Mesothelial cell of epicardium (in vitro differentiated cells): Measurements from ENCODE around the gene ARHGEF17. TPM values are rescaled to one million over a fixed set of nuclear protein-coding genes. Genes with fewer than 3 reads are reported as not detected.
A peak's percentile ranks its signal among the peaks of the same experiment; 100 is the strongest.

Experiments used
- DNase-seq, 2 experiments: peaks; one replicate each; pipeline ENCODE4 v3.0.0; 2021; ENCODE audit warnings: low spot score in 2 of 2; ENCODE audit not compliant: unreplicated experiment in 2 of 2
- H3K27ac Mint-ChIP-seq: 2 replicates; pipeline ENCODE4 v1.8.0; 2021; ENCODE audit warnings: mixed read lengths
- H3K27me3 Mint-ChIP-seq: 2 replicates; pipeline ENCODE4 v1.8.0; 2021; ENCODE audit warnings: low read depth, mixed read lengths
- H3K36me3 Mint-ChIP-seq: 2 replicates; pipeline ENCODE4 v1.8.0; 2021; ENCODE audit warnings: mixed read lengths
- H3K4me1 Mint-ChIP-seq: 2 replicates; pipeline ENCODE4 v1.8.0; 2021; ENCODE audit warnings: mixed read lengths
- H3K4me3 Mint-ChIP-seq: 2 replicates; pipeline ENCODE4 v1.8.0; 2021; ENCODE audit warnings: mild to moderate bottlenecking, moderate library complexity, mixed read lengths
- H3K9me3 Mint-ChIP-seq: 2 replicates; pipeline ENCODE4 v1.8.0; 2021; ENCODE audit warnings: mixed read lengths
- total RNA-seq: library from RNA; stranded (reverse); gene quantifications from 3 replicates; pipeline ENCODE4 v1.2.1, GENCODE V29; 2021
- TF ChIP-seq, protein P1 (sequence below): fragments of 200-600 bp; sonication (generic); IDR thresholded peaks from one replicate; pipeline ENCODE4 v1.5.0; 2021; ENCODE audit warnings: antibody characterized with exemption; ENCODE audit not compliant: unreplicated experiment

ARHGEF17 gene
- total RNA-seq, 1 donor from 2014 or later = 150 TPM

- peaks cover 15% of the 10 kb centered on the region for H3K4me1 Mint-ChIP-seq
- no peaks in the 10 kb centered on the region for H3K36me3 Mint-ChIP-seq
- TF ChIP-seq, protein P1, sequence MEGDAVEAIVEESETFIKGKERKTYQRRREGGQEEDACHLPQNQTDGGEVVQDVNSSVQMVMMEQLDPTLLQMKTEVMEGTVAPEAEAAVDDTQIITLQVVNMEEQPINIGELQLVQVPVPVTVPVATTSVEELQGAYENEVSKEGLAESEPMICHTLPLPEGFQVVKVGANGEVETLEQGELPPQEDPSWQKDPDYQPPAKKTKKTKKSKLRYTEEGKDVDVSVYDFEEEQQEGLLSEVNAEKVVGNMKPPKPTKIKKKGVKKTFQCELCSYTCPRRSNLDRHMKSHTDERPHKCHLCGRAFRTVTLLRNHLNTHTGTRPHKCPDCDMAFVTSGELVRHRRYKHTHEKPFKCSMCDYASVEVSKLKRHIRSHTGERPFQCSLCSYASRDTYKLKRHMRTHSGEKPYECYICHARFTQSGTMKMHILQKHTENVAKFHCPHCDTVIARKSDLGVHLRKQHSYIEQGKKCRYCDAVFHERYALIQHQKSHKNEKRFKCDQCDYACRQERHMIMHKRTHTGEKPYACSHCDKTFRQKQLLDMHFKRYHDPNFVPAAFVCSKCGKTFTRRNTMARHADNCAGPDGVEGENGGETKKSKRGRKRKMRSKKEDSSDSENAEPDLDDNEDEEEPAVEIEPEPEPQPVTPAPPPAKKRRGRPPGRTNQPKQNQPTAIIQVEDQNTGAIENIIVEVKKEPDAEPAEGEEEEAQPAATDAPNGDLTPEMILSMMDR = no peak
- DNase-seq = no peak
- H3K9me3 Mint-ChIP-seq = no peaks in the 10 kb centered on the region
- H3K27me3 Mint-ChIP-seq = no peaks in the 10 kb centered on the region
- no peak overlapping the region for H3K4me3 Mint-ChIP-seq
- peak overlapping the region; percentile 11 for H3K27ac Mint-ChIP-seq
Measured at GRCh38 chr11:73293356-73293936, 14.6 kb upstream of the ARHGEF17 start.

- Mint-ChIP-seq H3K27ac (no peak overlapping the region), H3K36me3 (no peaks in the 10 kb centered on the region), H3K9me3 (no peaks in the 10 kb centered on the region), H3K4me3 (no peak overlapping the region), H3K27me3 (no peaks in the 10 kb centered on the region), H3K4me1 (peaks cover 5% of the 10 kb centered on the region)
- TF ChIP-seq, protein P1 = no peak
- no peak for DNase-seq
Measured at GRCh38 chr11:73294604-73295003, 13.5 kb upstream of the ARHGEF17 start.

- DNase-seq = peak in 1 of 2 experiments; percentile 87
- Mint-ChIP-seq H3K36me3 (no peaks in the 10 kb centered on the region), H3K4me1 (peaks cover 5% of the 10 kb centered on the region), H3K27me3 (no peaks in the 10 kb centered on the region), H3K9me3 (no peaks in the 10 kb centered on the region), H3K4me3 (no peak overlapping the region), H3K27ac (no peak overlapping the region)
- TF ChIP-seq, protein P1 = peak; percentile 90
Measured at GRCh38 chr11:73295241-73295995, 12.7 kb upstream of the ARHGEF17 start.

GRCh38 chr11:73295996-73296318 lies 12.1 kb upstream of the ARHGEF17 start:
- Mint-ChIP-seq H3K4me3 (no peak overlapping the region), H3K36me3 (no peaks in the 10 kb centered on the region), H3K27me3 (no peaks in the 10 kb centered on the region), H3K4me1 (peaks cover 5% of the 10 kb centered on the region), H3K9me3 (no peaks in the 10 kb centered on the region), H3K27ac (no peak overlapping the region)
- TF ChIP-seq, protein P1 = no peak
- no peak for DNase-seq

DNA sequence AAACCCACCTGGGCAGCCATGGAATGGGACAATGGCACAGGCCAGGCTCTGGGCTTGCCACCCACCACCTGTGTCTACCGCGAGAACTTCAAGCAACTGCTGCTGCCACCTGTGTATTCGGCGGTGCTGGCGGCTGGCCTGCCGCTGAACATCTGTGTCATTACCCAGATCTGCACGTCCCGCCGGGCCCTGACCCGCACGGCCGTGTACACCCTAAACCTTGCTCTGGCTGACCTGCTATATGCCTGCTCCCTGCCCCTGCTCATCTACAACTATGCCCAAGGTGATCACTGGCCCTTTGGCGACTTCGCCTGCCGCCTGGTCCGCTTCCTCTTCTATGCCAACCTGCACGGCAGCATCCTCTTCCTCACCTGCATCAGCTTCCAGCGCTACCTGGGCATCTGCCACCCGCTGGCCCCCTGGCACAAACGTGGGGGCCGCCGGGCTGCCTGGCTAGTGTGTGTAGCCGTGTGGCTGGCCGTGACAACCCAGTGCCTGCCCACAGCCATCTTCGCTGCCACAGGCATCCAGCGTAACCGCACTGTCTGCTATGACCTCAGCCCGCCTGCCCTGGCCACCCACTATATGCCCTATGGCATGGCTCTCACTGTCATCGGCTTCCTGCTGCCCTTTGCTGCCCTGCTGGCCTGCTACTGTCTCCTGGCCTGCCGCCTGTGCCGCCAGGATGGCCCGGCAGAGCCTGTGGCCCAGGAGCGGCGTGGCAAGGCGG lies 11.4 kb upstream of the ARHGEF17 start:
- Mint-ChIP-seq H3K4me1 (peaks cover 5% of the 10 kb centered on the region), H3K9me3 (no peaks in the 10 kb centered on the region), H3K4me3 (no peak overlapping the region), H3K36me3 (no peaks in the 10 kb centered on the region), H3K27me3 (no peaks in the 10 kb centered on the region), H3K27ac (no peak overlapping the region)
- TF ChIP-seq, protein P1 = no peak
- no peak for DNase-seq
